ENCODE results near the gene ZNF564.

DNA sequence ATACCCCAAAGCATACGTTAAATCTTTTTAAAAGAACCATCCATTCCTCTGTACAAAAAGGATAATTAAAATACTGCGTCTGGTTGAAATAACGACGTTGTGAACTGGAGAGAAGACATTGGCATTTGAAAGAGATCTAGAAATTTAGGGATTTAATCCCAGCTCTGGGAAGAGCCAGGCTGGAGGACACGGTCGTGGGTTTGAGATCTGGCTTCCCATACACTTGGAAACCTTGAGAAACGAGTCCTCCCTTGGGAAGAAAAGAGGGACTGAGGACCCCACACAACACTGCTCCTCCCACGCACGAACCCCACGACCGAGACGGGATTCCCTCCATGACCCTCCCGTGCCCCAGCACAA, 67.3 kb downstream of the ZNF564 start:
- no peak for TF ChIP-seq POLR2A (IDR thresholded peaks at IDR 0.05; ENCODE audit: low read length)
- no peak for TF ChIP-seq GATA1 (IDR thresholded peaks at IDR 0.05; ENCODE audit: low read depth, low read length)

Measured in erythroblast (primary cell).